Neural progenitor cell (in vitro differentiated cells): ENCODE measurements around the gene HTD2.

Experiments used
- CTCF ChIP-seq: fragments of 200-600 bp; sonication (generic); IDR thresholded peaks from 2 replicates; pipeline ENCODE4 v1.5.1; 2017; ENCODE audit warnings: antibody characterized with exemption, mild to moderate bottlenecking
- EZH2 ChIP-seq: fragments of 200-600 bp; sonication (generic); IDR thresholded peaks from 2 replicates; pipeline ENCODE4 v1.6.1; 2017; ENCODE audit warnings: antibody characterized with exemption, mild to moderate bottlenecking, moderate library complexity

GRCh38 chr3:58285334-58285733 lies 21.0 kb upstream of the HTD2 start:
- TF ChIP-seq EZH2 (no peak), CTCF (no peak)
